Measurements from ENCODE around the gene HDLBP.

HDLBP gene

GRCh38 chr2:241315093-241315878 lies at the start of gene HDLBP:
HDLBP (minus strand) TSS chr2:241315672; CDS start chr2:241266869, 48,803 bp downstream.
- peak; percentile 90 for DNase-seq (ENCODE audit: low read depth, low spot score)
- H3K27ac ChIP-seq = peak within 1 kb of the TSS; percentile 95

- no peak overlapping the region for H3K27ac ChIP-seq
- no peak for DNase-seq (ENCODE audit: low read depth, low spot score)
Observed at GRCh38 chr2:241364781-241365180, 49.3 kb upstream of the HDLBP start.

- H3K27ac ChIP-seq = no peak overlapping the region
- no peak for DNase-seq (ENCODE audit: low read depth, low spot score)
Observed at GRCh38 chr2:241363426-241363825, 48.0 kb upstream of the HDLBP start.

GRCh38 chr2:241359481-241360045 lies 44.1 kb upstream of the HDLBP start:
- H3K27ac ChIP-seq = no peak overlapping the region
- no peak for DNase-seq (ENCODE audit: low read depth, low spot score)

GRCh38 chr2:241358470-241358869 lies 43.0 kb upstream of the HDLBP start:
- no peak overlapping the region for H3K27ac ChIP-seq

GRCh38 chr2:241357531-241357930 lies 42.1 kb upstream of the HDLBP start:
- no peak overlapping the region for H3K27ac ChIP-seq
- DNase-seq (ENCODE audit: low read depth, low spot score) = no peak

More at GRCh38 chr2:241358470-241358869, 43.0 kb upstream of the HDLBP start:
- DNase-seq (ENCODE audit: low read depth, low spot score) = no peak

- no peak for DNase-seq (ENCODE audit: low read depth, low spot score)
- H3K27ac ChIP-seq = peak overlapping the region; percentile 65
Observed at GRCh38 chr2:241356871-241357260, 41.4 kb upstream of the HDLBP start.

GRCh38 chr2:241355983-241356870 lies 40.8 kb upstream of the HDLBP start, which contains the start of gene FARP2:
FARP2 (plus strand) TSS chr2:241356285; CDS start chr2:241373108, 16,823 bp downstream.
- peak within 1 kb of the TSS; percentile 65 for H3K27ac ChIP-seq
- peak; percentile 91 for DNase-seq (ENCODE audit: low read depth, low spot score)

GRCh38 chr2:241354668-241355658 lies 39.5 kb upstream of the HDLBP start:
- DNase-seq (ENCODE audit: low read depth, low spot score) = peak; percentile 55
- H3K27ac ChIP-seq = peak overlapping the region; percentile 54

GRCh38 chr2:241352227-241352626 lies 36.8 kb upstream of the HDLBP start:
- no peak overlapping the region for H3K27ac ChIP-seq

GRCh38 chr2:241351640-241352031 lies 36.2 kb upstream of the HDLBP start:
- DNase-seq (ENCODE audit: low read depth, low spot score) = no peak

More at GRCh38 chr2:241352227-241352626, 36.8 kb upstream of the HDLBP start:
- DNase-seq (ENCODE audit: low read depth, low spot score) = no peak

GRCh38 chr2:241350878-241351639 lies 35.6 kb upstream of the HDLBP start:
- no peak for DNase-seq (ENCODE audit: low read depth, low spot score)
- no peak overlapping the region for H3K27ac ChIP-seq

More at GRCh38 chr2:241351640-241352031, 36.2 kb upstream of the HDLBP start:
- no peak overlapping the region for H3K27ac ChIP-seq

- no peak for DNase-seq (ENCODE audit: low read depth, low spot score)
- no peak overlapping the region for H3K27ac ChIP-seq
Observed at GRCh38 chr2:241350530-241350877, 35.0 kb upstream of the HDLBP start.

- H3K27ac ChIP-seq = no peak overlapping the region
- no peak for DNase-seq (ENCODE audit: low read depth, low spot score)
Observed at GRCh38 chr2:241349941-241350340, 34.5 kb upstream of the HDLBP start.

- no peak overlapping the region for H3K27ac ChIP-seq
- no peak for DNase-seq (ENCODE audit: low read depth, low spot score)
Observed at GRCh38 chr2:241344925-241345651, 29.6 kb upstream of the HDLBP start.

- H3K27ac ChIP-seq = no peak overlapping the region
- DNase-seq (ENCODE audit: low read depth, low spot score) = no peak
Observed at GRCh38 chr2:241340631-241341163, 25.2 kb upstream of the HDLBP start.

- H3K27ac ChIP-seq = no peak overlapping the region
- no peak for DNase-seq (ENCODE audit: low read depth, low spot score)
Observed at GRCh38 chr2:241339839-241340630, 24.6 kb upstream of the HDLBP start.

All from epithelial cell of prostate (primary cell).